Activated CD8-positive, alpha-beta T cell treated with anti-CD3 and anti-CD28 coated beads for 36 hours (primary cell): ENCODE measurements around the gene ZSWIM4. TPM values are rescaled to one million over a fixed set of nuclear protein-coding genes. Genes with fewer than 3 reads are reported as not detected.

Experiments
- ATAC-seq: fragments of 200-7000 bp; cut with Tn5 transposase; one replicate; pipeline ENCODE4 v1.10.0; 2021; ENCODE audit warnings: mild to moderate bottlenecking, moderate library complexity
- CTCF ChIA-PET: fragments of 350-600 bp; sonication (Branson Sonifier 250); formaldehyde crosslinking; loops from one replicate; lab custom pipeline; 2021; ENCODE audit warnings: antibody characterized with exemption; lab: Charles Lee
- POLR2A ChIA-PET: fragments of 350-600 bp; sonication (Branson Sonifier 250); formaldehyde crosslinking; loops from one replicate; lab custom pipeline; 2021; ENCODE audit warnings: antibody characterized with exemption; lab: Charles Lee
- DNase-seq: peaks from one replicate; pipeline ENCODE4 v3.0.0-alpha.2; 2020
- H3K27ac Mint-ChIP-seq: one replicate; pipeline ENCODE4 v1.8.0; 2021; ENCODE audit warnings: mild to moderate bottlenecking, mixed read lengths
- H3K27me3 Mint-ChIP-seq: one replicate; pipeline ENCODE4 v1.8.0; 2021; ENCODE audit warnings: mixed read lengths
- H3K36me3 Mint-ChIP-seq: one replicate; pipeline ENCODE4 v1.8.0; 2021; ENCODE audit warnings: low read depth, mixed read lengths
- H3K4me1 Mint-ChIP-seq: one replicate; pipeline ENCODE4 v1.8.0; 2021; ENCODE audit warnings: low read depth, mixed read lengths
- H3K4me3 Mint-ChIP-seq: one replicate; pipeline ENCODE4 v1.8.0; 2021; ENCODE audit warnings: mild to moderate bottlenecking, moderate library complexity, mixed read lengths
- H3K9me3 Mint-ChIP-seq: one replicate; pipeline ENCODE4 v1.8.0; 2021; ENCODE audit warnings: mixed read lengths
- intact Hi-C: fragments of 100-400 bp; cut with micrococcal nuclease; formaldehyde crosslinking; loops from one replicate; pipeline ENCODE4 v1.10.0; 2022
- total RNA-seq, 2 experiments: library from RNA; stranded (reverse); gene quantifications; one replicate each; pipeline ENCODE4 v1.2.3, GENCODE V29; 2021
- TF ChIP-seq, protein P1 (sequence below): fragments of 200-600 bp; IDR thresholded peaks from one replicate; pipeline ENCODE4 v1.8.0; 2022; ENCODE audit warnings: antibody characterized with exemption, mild to moderate bottlenecking

The ZSWIM4 gene
- total RNA-seq, 2 experiments from 2014 or later = 6.6 to 6.8 TPM

DNA sequence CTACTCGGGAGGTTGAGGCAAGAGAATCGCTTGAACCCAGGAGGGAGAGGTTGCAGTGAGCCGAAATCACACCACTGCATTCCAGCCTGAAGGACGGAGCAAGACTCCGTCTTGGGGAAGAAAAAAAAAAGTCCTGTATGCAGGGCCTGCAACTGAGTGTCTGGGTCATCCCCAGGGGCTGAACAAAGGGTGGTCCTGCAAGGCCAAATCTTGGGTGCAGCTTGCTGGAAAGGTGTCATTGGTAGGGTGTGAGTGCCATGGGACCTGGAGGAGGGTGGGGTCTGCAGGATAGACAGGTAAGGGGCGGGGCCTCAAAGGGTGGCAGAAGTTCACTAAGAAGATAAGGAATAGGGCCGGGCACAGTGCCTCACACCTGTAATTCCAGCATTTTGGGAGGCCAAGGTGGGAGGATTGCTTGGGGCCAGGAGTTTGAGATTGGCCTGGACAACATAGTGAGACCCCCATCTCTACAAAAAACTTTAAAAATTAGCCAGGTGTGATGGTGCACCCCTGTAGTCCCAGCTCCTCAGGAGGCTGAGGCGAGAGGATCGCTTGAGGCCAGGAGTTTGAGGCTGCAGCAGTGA, 31.5 kb downstream of the ZSWIM4 start:
- Mint-ChIP-seq H3K9me3 (no peaks in the 10 kb centered on the region), H3K4me3 (no peak overlapping the region), H3K4me1 (peaks cover 5% of the 10 kb centered on the region), H3K36me3 (peaks cover 15% of the 10 kb centered on the region), H3K27me3 (no peaks in the 10 kb centered on the region), H3K27ac (no peak overlapping the region)
- ATAC-seq = no peak
- CTCF ChIA-PET = no interaction called here
- POLR2A ChIA-PET = interaction anchor here (0.6 kb wide), 1 partner anchor 402 kb away, joined by 3 read pairs; no protein-coding TSS in a partner anchor
- DNase-seq = no peak
- intact Hi-C loops = no loop called here
- TF ChIP-seq, protein P1, sequence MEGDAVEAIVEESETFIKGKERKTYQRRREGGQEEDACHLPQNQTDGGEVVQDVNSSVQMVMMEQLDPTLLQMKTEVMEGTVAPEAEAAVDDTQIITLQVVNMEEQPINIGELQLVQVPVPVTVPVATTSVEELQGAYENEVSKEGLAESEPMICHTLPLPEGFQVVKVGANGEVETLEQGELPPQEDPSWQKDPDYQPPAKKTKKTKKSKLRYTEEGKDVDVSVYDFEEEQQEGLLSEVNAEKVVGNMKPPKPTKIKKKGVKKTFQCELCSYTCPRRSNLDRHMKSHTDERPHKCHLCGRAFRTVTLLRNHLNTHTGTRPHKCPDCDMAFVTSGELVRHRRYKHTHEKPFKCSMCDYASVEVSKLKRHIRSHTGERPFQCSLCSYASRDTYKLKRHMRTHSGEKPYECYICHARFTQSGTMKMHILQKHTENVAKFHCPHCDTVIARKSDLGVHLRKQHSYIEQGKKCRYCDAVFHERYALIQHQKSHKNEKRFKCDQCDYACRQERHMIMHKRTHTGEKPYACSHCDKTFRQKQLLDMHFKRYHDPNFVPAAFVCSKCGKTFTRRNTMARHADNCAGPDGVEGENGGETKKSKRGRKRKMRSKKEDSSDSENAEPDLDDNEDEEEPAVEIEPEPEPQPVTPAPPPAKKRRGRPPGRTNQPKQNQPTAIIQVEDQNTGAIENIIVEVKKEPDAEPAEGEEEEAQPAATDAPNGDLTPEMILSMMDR = no peak

DNA sequence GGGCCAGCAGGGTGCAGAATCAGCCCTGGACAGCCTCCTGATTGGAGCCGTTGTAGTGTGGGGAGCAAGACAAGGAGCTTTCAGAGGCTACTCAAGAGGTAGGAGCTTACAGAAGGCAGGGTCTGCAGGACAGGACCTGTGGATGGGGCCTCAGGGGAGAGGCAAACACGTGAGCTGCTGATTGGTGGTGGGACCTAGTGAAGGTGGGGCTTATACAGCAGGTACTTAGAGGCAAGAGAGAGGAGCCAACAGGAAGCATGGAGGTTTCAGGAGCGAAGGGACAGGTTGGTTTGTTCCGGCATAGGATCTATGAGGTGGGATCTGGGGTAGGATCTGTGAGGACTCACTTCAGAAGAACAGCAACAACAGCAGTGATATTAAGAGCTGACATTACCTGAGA, 32.4 kb downstream of the ZSWIM4 start:
- Mint-ChIP-seq H3K36me3 (peaks cover 17% of the 10 kb centered on the region), H3K27me3 (no peaks in the 10 kb centered on the region), H3K9me3 (no peaks in the 10 kb centered on the region), H3K4me1 (peaks cover 6% of the 10 kb centered on the region), H3K4me3 (no peak overlapping the region), H3K27ac (no peak overlapping the region)
- ATAC-seq (no peak), DNase-seq (no peak)
- POLR2A ChIA-PET = interaction anchor here (0.7 to 0.8 kb wide), 3 partner anchors 9 to 33 kb away, joined by 3 read pairs; partner anchors contain the start of gene ZSWIM4
- CTCF ChIA-PET = interaction anchor here (1.3 kb wide), 1 partner anchor 35 kb away, joined by 3 read pairs; no protein-coding TSS in a partner anchor
- TF ChIP-seq, protein P1 = no peak
- intact Hi-C loops = no loop called here

DNA sequence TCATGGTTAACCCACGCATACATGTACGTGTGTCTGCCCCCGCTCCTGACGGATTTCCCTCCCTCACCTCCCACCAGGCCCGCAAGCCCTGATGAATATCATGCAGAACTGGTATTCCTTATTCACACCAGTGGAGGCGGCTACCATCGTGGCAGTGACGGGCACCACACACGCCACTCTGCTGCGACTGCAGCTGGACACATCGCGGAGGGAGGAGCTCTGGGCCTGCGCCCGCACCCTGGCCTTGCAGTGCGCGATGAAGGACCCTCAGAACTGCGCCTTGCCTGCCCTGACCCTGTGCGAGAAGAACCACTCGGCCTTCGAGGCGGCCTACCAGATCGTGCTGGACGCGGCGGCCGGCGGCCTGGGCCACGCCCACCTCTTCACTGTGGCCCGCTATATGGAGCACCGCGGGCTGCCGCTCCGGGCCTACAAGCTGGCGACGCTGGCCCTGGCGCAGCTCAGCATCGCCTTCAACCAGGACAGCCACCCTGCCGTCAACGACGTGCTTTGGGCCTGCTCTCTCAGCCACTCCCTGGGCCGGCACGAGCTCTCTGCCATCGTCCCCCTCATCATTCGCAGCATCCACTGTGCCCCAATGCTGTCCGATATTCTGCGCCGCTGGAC, 35.0 kb downstream of the ZSWIM4 start:
- DNase-seq = no peak
- peaks cover 34% of the 10 kb centered on the region for H3K36me3 Mint-ChIP-seq
- intact Hi-C loops = no loop called here
- ChIA-PET CTCF (no interaction called here), POLR2A (interaction anchor here (0.6 kb wide), 1 partner anchor 244 kb away, joined by 3 read pairs; no protein-coding TSS in a partner anchor)
- no peak overlapping the region for H3K27ac Mint-ChIP-seq
- H3K9me3 Mint-ChIP-seq = no peaks in the 10 kb centered on the region
- TF ChIP-seq, protein P1 = no peak
- no peaks in the 10 kb centered on the region for H3K27me3 Mint-ChIP-seq
- peaks cover 21% of the 10 kb centered on the region for H3K4me1 Mint-ChIP-seq
- no peak for ATAC-seq
- H3K4me3 Mint-ChIP-seq = no peak overlapping the region

DNA sequence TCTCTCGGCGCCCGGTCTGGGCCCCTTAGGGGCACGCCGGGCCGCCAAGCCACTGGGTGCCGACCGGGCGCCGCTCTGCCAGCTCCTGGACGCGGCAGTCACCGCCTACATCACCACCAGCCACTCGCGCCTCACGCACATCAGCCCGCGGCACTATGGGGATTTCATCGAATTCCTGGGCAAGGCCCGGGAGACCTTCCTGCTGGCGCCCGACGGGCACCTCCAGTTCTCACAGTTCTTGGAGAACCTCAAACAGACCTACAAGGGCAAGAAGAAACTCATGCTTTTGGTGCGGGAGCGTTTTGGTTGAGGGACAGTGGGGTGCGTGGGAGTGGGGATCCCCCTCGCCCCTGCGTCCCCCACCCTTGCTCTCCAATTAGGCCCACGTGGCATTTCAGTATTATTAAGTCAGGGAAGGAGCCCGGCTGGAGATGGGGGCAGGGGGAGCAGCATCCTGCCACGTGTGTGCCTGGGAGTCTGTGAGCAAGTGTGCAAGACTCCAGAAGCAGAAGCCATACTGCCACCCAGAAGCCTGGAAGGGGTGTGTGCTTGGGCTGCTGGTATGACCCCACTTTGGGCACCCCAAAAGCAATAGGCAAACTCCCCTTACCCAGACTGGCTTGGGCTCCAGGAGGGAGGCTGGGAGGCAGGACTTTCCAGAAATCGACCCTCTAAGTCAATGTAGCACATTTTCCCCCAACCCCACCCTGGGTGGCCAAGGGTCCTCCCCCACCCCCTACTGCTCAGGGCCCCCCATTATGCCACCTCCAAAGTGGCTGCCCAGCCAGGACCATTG, 35.7 kb downstream of the ZSWIM4 start:
- intact Hi-C loops = no loop called here
- Mint-ChIP-seq H3K27me3 (no peaks in the 10 kb centered on the region), H3K4me1 (peaks cover 22% of the 10 kb centered on the region), H3K4me3 (no peak overlapping the region), H3K9me3 (no peaks in the 10 kb centered on the region), H3K36me3 (peaks cover 37% of the 10 kb centered on the region), H3K27ac (no peak overlapping the region)
- no peak for DNase-seq
- POLR2A ChIA-PET = no interaction called here
- ATAC-seq = no peak
- CTCF ChIA-PET = no interaction called here
- TF ChIP-seq, protein P1 = no peak
